GM18498 (cell line): ENCODE measurements around the gene KMT2E.
A peak's percentile ranks its signal among the peaks of the same experiment; 100 is the strongest.

Experiments
- ATAC-seq: cut with Tn5 transposase; IDR thresholded peaks from one replicate; pipeline ENCODE4 v1.9.1; 2021; ENCODE audit warnings: mild to moderate bottlenecking, moderate library complexity; ENCODE audit not compliant: unreplicated experiment

The KMT2E gene

DNA sequence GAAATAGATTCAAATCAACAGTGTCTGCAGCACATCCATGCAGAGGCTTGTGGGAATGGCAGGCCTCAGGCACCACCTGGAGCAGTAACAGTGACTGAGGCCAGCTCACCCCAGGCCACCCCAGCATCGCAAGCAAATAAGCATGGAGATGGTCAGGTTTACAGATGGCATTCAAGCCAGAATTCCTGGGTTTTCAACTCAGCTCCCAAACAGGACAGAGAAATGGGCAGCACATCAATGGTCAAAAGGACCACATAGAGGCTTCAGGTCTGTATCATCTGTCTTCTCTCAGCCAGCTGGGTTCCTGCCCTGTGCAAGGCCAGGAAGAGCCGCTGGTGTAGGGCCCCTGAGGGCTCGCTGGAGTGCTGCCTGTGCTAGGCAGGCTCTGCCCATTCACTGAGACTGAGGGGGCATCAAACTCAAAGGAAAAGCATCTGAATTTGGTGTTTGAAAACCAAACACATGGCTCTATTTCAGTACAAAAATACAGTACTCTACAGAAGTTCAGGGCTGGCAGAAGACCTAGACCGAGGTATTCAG, 112.5 kb downstream of the KMT2E start:
- no peak for ATAC-seq

DNA sequence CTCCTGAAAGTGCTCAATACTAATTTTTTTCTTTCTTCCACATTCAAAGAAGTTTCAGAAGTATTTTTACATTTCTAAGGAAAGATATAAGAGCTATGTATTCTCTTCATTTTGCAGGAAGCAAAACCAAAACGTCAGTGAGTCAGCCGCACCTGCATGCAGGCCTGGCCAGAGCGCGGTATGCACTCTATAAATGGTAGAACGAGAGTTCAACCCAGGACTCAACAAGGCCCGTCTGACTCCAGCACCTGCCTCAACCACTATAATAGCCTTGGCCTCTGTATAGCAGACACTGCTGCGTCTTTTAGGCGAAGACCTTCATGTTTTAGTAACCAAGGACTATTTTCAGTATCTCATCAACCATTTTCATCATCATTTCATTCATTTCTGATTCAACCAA, 113.2 kb downstream of the KMT2E start:
- no peak for ATAC-seq

DNA sequence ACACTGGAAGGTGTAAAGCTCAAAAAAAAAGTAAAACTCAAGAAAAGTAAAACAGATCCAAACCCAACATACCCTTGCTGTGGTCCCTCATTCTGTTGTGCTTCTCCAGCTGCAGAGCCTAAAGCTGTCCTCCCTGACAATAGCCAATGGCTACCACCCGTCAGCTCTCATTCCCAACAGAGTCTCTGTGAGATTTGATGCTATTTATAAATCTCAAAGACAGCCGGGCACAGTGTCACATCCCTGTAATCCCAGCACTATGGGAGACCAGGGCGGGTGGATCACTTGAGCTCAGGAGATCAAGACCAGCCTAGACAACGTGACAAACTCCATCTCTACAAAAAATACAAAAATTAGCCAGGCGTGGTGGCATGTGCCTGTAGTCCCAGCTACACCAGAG, 116.0 kb downstream of the KMT2E start:
- ATAC-seq: no peak

DNA sequence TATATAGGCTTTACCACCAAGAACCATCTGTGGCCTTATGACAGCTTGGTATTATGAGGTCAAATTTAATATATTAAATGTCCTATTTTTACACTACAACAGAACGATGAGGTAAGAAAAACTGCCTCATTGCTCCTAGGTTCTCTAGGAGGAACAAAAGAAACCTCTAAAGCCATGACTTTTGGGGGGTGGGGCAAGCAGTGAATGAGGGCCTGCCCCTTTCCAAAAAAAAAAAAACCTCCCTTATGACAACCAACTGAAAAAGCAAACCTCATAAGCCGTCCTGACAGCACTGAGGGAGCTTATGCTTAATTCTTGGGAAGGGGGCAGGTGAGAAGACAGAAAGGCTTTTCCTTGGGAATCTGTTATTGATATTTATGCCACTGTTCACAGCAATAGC, 116.6 kb downstream of the KMT2E start:
- no peak for ATAC-seq

DNA sequence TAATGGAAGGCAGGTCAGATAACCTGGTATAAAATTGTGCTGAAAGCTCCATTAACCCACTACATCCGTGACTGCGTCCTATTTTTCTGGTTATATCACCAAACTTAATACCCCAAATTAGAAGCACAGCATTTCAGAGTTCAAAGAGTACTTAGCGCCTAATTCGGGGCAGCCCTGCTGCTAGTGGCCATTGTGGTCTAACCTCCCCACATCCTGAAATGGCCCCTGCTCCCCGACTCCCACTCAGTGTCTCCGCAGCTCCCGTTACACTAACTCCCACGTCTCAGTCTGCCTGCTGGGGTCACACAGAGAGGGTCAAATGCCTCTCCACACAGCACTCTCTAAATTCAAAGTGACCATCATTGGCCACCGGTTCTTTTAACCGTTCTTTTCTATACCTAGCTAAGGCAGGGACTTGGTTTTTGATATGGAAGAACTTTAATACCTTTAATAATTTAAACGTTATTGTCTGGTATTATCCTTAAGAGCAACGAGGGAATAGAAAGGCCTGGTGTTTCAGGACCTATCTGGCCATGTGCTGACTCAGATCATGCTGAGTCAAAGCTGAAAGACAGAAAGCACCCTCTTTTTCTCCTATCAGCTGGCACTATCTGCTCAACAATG, 117.1 kb downstream of the KMT2E start:
- ATAC-seq: peak; percentile 63

DNA sequence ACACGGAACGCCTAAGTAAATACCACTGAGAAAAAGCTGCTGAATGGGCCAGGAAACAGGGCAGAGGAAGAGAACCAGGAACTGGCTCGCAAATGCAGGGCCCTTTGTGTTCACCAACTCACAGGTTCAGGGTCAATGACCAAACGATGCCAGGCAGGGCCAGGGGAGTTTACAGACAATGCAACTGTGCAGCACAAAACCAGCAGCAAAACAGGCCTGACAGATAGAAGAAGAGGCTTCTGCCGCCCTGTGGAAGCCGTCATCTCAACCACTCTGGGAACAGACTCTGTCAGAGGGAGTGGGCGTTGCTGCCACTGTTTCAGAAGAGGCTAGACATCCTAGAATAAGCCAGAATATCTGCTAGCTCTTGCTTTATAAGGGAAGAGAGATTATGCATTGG, 117.9 kb downstream of the KMT2E start:
- ATAC-seq: no peak

DNA sequence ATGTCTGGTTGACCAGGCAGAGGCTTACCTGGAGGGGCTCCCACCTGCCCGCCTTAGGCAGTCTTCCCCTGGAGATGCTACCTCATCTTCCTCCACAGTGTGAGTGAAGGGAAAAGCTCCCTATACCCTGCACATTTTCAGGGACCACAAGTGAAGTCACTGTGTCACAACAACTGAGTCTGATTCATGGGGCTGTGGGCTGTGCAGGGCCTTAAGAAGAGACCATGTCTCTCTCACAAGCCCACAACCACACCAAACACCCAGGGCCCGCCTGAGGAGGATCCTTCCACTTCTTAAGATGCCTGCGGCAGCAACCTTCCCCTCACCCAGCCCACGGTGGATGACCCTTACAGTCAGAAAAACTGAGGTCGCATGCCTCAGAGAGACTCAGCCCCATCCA, 118.3 kb downstream of the KMT2E start:
- no peak for ATAC-seq

DNA sequence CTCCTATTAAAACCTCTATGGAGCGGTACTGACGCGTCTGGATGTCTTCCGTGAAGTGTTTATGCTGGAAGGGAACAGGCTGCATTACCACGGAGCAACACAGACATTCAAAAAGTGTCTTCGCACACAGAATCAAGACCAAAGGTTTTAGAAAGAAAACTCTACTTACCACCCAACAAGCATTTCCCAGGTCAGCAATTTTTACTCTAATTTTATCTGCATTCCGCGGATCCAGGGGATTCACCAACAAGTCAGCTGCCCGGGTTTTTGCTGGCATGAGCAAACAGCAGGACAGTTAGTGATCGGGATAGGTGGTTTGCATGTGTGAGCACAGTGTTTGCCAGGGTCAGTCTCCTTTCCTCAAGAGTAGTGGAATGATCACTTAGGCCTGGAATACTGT, 118.8 kb downstream of the KMT2E start:
- ATAC-seq: no peak

DNA sequence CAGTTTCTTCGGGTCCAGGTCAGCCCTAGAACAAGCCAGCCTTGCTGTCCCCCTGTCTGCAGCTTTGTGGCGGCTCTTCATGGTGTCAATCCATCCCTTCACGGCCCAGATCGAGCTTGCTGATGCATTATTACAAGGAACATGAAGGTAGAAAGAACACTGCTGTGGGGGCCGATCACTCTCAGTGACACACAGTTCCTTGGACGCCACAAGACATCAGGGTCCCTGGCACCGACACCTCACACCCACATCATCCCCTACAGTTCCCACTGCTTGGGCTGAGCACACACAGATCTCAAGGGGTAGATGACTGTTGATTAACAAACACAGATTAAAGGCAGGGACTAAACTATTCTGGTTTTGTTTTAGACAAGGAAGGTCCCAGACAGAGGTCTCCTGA, 119.4 kb downstream of the KMT2E start:
- no peak for ATAC-seq

DNA sequence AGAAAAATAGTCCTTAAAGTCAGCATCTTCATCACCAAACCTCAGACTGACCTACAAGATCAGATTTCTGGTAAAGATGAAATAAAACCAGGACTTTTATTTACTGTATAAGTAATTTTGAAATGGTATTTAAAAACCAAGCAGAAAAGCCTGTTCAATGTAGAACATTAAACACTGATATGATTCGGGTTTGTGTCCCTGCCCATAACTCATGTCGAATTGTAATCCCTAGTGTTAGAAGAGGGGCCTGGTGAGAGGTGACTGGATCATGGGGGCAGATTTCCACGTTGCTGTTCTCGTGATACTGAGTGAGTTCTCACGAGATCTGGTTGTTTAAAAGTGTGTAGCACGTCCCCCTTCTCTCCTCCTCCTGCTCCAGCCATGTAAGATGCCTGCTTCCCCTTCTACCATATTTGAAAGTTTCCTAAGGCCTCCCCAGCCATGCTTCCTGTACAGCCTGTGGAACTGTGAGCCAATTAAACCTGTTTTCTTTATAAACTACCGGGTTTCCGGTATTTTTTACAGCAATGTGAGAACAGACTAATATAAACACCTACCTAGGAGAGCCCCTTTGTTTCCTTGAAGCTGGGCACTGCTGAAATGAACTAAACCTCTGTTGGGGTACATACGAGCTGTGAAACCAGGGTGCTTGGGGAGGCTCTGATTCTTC, 120.1 kb downstream of the KMT2E start:
- no peak for ATAC-seq

DNA sequence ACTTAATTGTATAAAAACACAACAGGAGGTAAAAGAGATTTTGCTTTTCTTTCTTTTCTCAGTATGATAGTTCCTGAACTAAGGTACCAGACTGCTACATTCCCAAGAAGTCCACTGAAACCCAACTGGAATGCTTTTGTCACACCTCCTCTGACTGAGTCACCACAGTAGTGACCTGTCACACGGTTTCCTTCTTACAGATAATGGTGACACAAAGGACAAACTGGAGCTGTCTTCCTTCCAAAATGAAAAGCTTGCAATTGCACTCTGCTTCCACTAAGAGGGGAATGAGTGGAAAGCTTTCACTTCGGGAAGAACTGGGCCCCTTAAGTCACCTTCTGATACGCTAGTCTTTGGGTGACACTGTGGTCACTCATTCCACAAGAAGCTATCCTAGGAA, 122.2 kb downstream of the KMT2E start:
- ATAC-seq: no peak

DNA sequence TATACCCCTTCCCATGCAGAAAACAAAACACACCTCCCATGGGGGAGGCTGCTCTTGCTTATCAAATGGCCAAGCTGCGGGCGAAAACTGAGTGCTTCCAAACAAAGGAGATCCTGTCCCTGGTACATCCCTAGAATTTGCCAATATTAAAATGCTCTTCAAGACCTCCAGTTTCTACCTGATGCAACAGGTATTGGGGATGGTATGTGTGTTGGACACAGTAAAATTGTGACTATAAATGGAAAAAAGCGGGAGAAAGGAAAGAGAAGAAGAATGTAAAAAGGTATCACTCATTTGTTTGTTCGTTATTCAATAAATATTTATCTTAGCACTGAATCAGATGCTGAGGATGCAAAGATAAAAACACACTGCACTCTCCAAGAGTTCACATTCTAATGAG, 123.9 kb downstream of the KMT2E start:
- ATAC-seq: no peak

DNA sequence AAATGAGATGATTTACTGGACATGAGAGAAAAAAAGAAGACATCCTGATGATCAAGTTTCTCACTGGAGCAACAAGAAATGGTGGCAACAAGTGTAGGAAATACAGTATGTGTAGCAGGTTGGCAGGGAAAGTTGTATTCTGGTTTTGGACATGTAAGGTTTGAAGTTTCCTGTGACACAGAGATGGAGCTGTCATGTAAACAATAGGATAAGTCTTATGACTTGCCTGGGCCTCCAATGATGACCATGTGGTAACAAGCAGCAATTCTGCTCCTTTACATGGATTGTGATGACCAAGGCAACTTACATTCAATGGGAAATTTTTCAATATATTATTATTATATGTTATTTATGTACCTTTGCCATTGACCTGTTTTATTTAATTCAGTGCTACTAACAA, 125.4 kb downstream of the KMT2E start:
- no peak for ATAC-seq

DNA sequence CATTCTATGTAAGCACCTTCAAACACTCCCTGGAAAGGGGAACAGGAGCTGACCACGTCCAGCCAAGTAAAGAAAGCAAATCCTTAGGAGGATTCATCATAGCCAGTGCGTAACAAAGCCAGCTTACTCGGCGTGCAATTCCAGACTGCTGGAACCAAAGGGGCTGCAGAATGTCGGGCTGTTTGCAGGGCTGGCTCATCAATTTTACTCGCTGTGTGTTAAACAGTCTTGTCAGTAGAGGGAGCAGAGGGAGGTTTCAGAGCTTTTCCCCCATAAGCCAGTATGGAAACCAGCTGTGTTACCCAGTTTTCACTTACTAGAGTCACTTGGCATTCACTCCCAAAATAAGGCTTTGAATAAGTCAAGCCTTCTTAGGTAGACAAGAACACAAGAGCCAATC, 127.1 kb downstream of the KMT2E start:
- no peak for ATAC-seq

DNA sequence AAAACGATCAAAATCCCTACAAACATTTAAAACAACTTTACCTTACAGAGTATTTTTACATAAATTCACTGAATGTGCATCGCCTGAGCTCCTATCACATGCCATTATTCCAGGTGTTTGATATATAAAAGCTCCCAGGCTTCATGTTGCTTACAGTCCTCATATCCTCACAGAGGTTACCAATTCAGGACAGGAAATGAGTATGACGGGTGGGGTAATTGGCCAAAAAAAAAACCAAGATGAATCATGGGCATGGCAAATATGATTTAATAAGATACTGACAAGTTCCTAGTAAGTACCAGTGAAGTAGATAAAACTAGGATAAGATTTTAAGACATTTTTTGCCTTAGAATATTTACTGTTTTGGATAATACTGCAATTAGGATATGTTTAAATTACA, 135.8 kb downstream of the KMT2E start:
- no peak for ATAC-seq

DNA sequence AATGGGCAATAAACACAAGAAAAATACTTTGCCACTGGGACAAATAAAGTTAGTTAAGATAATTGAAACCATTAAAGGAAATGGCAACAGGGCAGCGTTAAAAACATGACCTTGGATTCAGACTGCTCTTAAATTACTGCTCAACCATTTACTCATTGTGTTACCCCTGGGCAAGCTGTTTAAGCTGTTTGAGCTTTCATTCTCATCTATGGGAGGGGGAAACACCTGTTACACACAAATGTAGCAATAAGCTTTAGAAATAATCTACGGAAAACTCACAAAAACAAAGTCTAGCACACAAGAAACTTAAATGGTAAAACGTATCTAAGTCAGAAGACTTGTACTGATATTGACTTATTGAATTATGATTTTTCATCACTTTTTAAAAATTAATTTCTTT, 137.1 kb downstream of the KMT2E start:
- ATAC-seq: no peak

DNA sequence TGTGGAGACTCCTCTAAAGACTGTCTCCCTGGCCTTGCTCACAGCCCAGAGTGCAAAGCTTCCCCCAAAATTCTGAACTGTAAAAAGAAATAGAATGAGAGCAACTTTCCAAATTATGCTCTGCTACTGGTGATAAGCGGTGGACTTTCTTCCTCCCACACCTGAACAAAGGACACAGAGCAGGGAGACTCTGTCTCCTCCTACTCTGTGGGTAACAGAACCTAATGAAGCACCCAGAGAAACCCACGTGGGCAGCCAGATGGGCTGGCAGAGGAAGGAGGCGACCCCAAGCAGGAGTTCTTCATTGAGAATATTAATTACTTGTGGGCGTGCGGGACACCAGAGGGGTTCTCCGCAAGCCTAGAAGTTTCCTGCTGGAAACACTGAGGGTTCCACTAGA, 139.5 kb downstream of the KMT2E start:
- no peak for ATAC-seq

DNA sequence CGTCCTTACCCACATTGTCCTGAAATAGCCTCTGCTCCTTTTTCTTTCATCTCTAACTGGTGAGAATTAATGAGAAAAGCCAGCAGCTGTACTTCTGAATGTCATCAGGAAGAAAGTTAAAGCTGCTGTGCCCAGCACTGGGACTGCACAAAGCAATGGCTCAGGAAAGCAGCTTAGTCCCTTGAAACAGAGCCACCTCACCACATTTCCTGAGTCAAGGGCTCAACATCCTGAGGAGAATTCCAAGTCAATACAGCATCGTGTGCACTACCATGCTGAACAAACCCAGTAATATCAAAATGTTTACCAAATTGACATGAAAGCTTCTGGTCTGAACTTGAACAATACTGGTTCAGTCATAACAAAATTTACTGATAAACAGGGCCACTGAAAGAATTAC, 140.1 kb downstream of the KMT2E start:
- no peak for ATAC-seq

DNA sequence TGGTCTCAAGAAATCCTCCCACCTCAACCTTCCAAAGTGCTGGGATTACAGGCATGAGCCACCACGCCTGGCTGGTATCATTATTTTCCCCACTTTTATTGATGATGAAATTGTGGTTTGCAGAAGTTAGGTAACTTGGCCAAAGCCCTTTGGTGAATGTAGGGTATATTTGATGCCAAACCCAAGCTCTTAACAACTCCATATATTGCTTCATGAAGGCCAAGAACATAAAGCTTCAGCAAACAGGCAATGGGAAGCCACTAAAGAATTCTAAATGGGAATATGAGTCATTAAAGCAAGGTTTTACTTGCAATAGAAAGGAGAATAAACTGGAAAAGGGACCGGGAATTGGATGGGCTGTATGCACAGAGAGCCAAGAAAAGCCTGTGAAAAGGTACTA, 142.7 kb downstream of the KMT2E start:
- ATAC-seq: no peak

DNA sequence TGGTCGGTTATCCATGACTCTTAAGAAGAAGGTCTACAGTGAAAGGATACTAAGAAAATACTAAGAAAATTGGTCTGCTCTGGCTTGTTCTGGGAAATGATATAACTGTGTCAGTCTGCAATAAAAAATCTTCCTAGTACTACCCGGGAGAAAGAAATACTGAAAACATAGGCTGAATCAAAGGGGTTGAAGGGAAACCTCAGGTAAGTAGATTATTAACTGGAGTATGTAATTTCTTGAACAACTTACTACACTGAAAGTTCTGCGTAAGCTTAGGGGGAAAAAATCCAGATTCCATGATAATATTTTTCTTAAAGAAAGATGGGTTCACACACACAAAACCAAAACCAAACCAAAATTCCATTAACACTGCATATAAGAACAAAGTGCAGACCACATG, 143.3 kb downstream of the KMT2E start:
- no peak for ATAC-seq

DNA sequence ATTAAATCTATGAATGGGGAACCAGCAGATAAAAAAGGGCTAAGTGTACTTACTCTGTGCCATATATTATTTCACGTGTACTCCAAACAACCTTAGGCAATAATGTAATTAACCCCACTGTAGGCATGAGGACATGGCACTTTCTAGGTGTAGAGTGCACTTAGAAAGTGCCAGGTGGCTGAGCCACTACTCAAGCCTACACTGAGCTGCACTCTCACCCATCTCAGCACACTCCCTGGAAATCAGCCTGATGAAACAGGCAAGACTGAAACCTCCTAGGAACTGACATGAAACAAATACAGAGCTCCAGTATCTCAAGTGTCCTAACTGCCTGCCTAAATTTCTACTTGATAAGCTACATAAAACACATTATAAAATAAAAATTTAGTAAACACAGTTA, 147.4 kb downstream of the KMT2E start:
- ATAC-seq: no peak
